ENCODE measurements around the gene NRXN3.

Gene NRXN3

DNA sequence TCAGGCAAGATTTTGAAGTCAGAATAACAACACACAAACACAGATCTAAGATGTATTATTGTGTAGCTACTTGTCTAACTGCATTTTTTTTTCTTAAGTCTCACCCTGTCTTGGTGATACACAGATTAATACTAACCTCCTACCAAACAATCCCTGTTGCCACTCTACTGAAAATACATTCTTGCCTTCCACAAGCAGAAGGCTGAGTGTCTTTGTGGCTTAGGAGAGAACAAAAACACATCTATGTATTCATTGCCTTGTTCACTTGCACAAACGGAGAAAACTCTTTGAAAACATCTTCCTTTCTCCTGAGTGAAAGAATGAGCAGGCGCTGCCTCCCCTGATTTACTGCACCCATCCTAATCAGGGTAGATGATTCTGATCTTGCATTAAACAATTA, 1398.9 kb downstream of the NRXN3 start:
- no peak for TF ChIP-seq FOXM1 (IDR thresholded peaks at IDR 0.05; ENCODE audit: borderline replicate concordance)
- TF ChIP-seq SUZ12 (IDR thresholded peaks at IDR 0.05) = no peak
- no peak for TF ChIP-seq FOXA1 (IDR thresholded peaks at IDR 0.05)
- TF ChIP-seq SP1 (IDR thresholded peaks at IDR 0.05) = no peak
- no peak for TF ChIP-seq LEF1 (IDR thresholded peaks at IDR 0.05; ENCODE audit: borderline replicate concordance)
- no peak for TF ChIP-seq CTBP1 (IDR thresholded peaks at IDR 0.05; ENCODE audit: borderline replicate concordance)
- TF ChIP-seq NFRKB (IDR thresholded peaks at IDR 0.05) = no peak
- TF ChIP-seq, protein P1, sequence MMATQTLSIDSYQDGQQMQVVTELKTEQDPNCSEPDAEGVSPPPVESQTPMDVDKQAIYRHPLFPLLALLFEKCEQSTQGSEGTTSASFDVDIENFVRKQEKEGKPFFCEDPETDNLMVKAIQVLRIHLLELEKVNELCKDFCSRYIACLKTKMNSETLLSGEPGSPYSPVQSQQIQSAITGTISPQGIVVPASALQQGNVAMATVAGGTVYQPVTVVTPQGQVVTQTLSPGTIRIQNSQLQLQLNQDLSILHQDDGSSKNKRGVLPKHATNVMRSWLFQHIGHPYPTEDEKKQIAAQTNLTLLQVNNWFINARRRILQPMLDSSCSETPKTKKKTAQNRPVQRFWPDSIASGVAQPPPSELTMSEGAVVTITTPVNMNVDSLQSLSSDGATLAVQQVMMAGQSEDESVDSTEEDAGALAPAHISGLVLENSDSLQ (IDR thresholded peaks at IDR 0.05) = no peak
- TF ChIP-seq ELF4 (IDR thresholded peaks at IDR 0.05) = no peak
- TF ChIP-seq BHLHE40 (IDR thresholded peaks at IDR 0.05; ENCODE audit: borderline replicate concordance) = no peak
- TF ChIP-seq L3MBTL2 (conservative IDR thresholded peaks at IDR 0.05) = no peak
- no peak for TF ChIP-seq ZNF384 (IDR thresholded peaks at IDR 0.05)
- no peak for TF ChIP-seq HDGF (IDR thresholded peaks at IDR 0.05; ENCODE audit: borderline replicate concordance)
- TF ChIP-seq TARDBP (IDR thresholded peaks at IDR 0.05) = no peak
- no peak for TF ChIP-seq ARNT (IDR thresholded peaks at IDR 0.05)
- no peak for TF ChIP-seq FOXK2 (IDR thresholded peaks at IDR 0.05)

DNA sequence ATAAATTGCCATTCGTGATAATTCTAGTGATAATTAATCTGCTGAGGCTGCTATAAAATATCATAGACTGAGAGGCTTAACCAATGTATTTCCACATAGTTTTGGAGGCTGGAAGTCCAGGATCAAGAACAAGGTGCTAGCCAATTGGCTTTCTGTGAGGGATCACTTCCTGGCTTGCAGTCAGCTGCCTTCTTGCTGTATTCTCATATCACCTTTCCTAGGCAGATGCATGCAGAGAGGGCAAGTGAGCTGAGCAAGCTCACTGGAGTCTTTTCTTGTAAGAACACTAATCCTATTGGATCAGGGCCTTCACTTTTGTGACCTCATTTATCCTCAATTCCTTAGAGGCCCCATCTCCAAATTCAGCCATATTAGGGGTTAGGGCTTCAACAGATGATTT, 1400.5 kb downstream of the NRXN3 start:
- CTCF ChIA-PET = no interaction called here
- POLR2A ChIA-PET = no interaction called here
- TF ChIP-seq FOXA1 (IDR thresholded peaks at IDR 0.05) (no peak), LEF1 (IDR thresholded peaks at IDR 0.05; ENCODE audit: borderline replicate concordance) (no peak), SUZ12 (IDR thresholded peaks at IDR 0.05) (no peak), FOXM1 (IDR thresholded peaks at IDR 0.05; ENCODE audit: borderline replicate concordance) (no peak)
- DNase-seq (ENCODE audit: extremely low spot score) = no peak

More for the DNA sequence above, 1398.9 kb downstream of the NRXN3 start:
- DNase-seq (ENCODE audit: extremely low spot score) = no peak
- POLR2A ChIA-PET = no interaction called here
- CTCF ChIA-PET = no interaction called here

DNA sequence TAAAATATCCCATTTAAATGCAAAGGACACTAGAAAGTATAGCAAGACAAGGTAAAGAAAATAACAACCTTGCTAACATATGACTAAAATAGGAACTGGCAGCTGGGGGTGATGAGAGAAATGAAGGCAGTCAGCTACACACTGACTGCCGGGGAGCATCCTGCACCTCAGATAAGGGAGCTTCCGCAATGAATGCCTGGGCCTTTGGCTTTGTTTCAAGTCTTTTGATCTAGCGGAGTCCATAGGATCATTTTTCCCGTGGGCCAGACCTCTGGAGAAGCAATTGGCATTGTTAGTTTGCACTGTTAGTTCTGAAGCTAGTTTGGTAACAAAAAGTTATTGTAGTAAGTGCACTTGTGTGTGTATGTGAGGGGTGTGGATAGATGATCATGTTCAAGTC, 1401.2 kb downstream of the NRXN3 start:
- no peak for DNase-seq (ENCODE audit: extremely low spot score)
- ChIA-PET CTCF (no interaction called here), POLR2A (no interaction called here)
- no peak for TF ChIP-seq SP1 (IDR thresholded peaks at IDR 0.05)
- TF ChIP-seq FOXK2 (IDR thresholded peaks at IDR 0.05) = no peak
- TF ChIP-seq, protein P1 (IDR thresholded peaks at IDR 0.05) = no peak
- TF ChIP-seq HDGF (IDR thresholded peaks at IDR 0.05; ENCODE audit: borderline replicate concordance) = no peak
- TF ChIP-seq ZNF384 (IDR thresholded peaks at IDR 0.05) = no peak
- TF ChIP-seq L3MBTL2 (conservative IDR thresholded peaks at IDR 0.05) = no peak
- TF ChIP-seq LEF1 (IDR thresholded peaks at IDR 0.05; ENCODE audit: borderline replicate concordance) = no peak
- TF ChIP-seq CTBP1 (IDR thresholded peaks at IDR 0.05; ENCODE audit: borderline replicate concordance) = no peak
- TF ChIP-seq ARNT (IDR thresholded peaks at IDR 0.05) = no peak
- TF ChIP-seq FOXM1 (IDR thresholded peaks at IDR 0.05; ENCODE audit: borderline replicate concordance) = no peak
- no peak for TF ChIP-seq BHLHE40 (IDR thresholded peaks at IDR 0.05; ENCODE audit: borderline replicate concordance)
- TF ChIP-seq SUZ12 (IDR thresholded peaks at IDR 0.05) = no peak
- no peak for TF ChIP-seq TARDBP (IDR thresholded peaks at IDR 0.05)
- TF ChIP-seq ELF4 (IDR thresholded peaks at IDR 0.05) = no peak
- TF ChIP-seq NFRKB (IDR thresholded peaks at IDR 0.05) = no peak
- no peak for TF ChIP-seq FOXA1 (IDR thresholded peaks at IDR 0.05)

DNA sequence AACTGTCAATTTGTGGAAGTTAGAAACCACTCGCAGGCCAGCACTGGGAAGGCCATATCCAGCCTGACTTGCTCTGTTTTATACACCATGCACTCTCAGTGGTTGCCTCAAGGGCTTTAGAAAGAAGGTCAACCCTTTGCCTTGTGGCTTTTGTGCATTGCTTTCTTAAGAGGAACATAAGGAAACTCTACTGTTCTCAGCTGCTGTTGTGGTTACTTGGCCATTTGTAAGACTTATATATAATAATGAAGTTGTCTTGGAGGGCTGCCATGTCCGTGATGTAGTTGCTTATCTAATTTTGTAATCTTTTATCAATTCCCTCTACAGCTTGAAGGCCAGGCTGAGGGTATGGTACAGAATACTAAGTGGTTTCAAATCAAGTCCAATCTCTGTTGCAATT, 1403.3 kb downstream of the NRXN3 start:
- CTCF ChIA-PET = no interaction called here
- no peak for TF ChIP-seq ZNF384 (IDR thresholded peaks at IDR 0.05)
- no peak for TF ChIP-seq FOXK2 (IDR thresholded peaks at IDR 0.05)
- no peak for TF ChIP-seq HDGF (IDR thresholded peaks at IDR 0.05; ENCODE audit: borderline replicate concordance)
- TF ChIP-seq ARNT (IDR thresholded peaks at IDR 0.05) = no peak
- TF ChIP-seq TARDBP (IDR thresholded peaks at IDR 0.05) = no peak
- no peak for TF ChIP-seq FOXA1 (IDR thresholded peaks at IDR 0.05)
- no peak for TF ChIP-seq BHLHE40 (IDR thresholded peaks at IDR 0.05; ENCODE audit: borderline replicate concordance)
- TF ChIP-seq, protein P1 (IDR thresholded peaks at IDR 0.05) = no peak
- POLR2A ChIA-PET = no interaction called here

DNA sequence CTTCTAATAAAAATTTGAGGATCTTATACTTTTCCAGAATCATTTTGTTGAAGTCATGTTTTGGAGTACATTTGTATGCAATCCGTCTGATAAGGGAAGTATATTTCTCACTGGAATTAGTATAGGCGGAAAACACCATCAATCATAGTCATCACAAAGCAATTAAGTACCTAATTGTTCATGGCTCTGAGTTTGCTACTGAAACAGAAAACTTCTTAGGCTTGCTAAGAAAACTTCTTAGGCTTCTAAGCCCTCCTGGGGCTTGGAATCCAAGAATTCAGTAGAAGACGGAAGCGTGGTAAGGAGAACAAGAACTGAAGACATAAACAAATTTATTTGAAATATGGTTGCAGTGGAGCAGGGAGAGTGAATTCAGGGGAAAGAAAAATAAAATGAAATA, 1404.9 kb downstream of the NRXN3 start:
- ChIA-PET CTCF (no interaction called here), POLR2A (no interaction called here)
- TF ChIP-seq FOXA1 (IDR thresholded peaks at IDR 0.05) (no peak), NFRKB (IDR thresholded peaks at IDR 0.05) (no peak), HDGF (IDR thresholded peaks at IDR 0.05; ENCODE audit: borderline replicate concordance) (no peak)
- TF ChIP-seq, protein P1 (IDR thresholded peaks at IDR 0.05) = 0 out of 2 replicates have a peak, but pooled peaks have one; percentile 27
- no peak for DNase-seq (ENCODE audit: extremely low spot score)

More for the DNA sequence above, 1403.3 kb downstream of the NRXN3 start:
- no peak for DNase-seq (ENCODE audit: extremely low spot score)

DNA sequence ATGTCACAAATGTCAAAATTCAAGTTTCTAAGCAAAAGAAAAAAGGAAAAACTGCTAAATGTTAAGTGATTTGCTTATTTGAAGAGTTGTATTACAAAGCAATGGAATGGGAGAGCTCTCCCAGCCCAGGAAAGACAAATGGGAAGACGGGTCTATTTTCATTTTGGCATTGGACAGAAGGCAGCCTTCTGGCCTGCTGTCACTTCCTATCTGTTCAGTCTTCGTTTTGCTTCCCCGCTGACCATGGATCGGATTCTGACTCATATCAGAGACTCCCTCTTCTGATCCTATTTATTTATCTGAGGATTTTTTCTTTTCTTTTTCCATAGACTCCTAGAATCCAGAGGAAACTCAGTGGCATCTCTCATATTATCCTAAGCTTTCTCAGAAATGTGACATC, 1406.3 kb downstream of the NRXN3 start:
- POLR2A ChIA-PET = no interaction called here
- DNase-seq (ENCODE audit: extremely low spot score) = no peak
- CTCF ChIA-PET = no interaction called here
- TF ChIP-seq BHLHE40 (IDR thresholded peaks at IDR 0.05; ENCODE audit: borderline replicate concordance) (no peak), ELF4 (IDR thresholded peaks at IDR 0.05) (no peak), LEF1 (IDR thresholded peaks at IDR 0.05; ENCODE audit: borderline replicate concordance) (no peak), SP1 (IDR thresholded peaks at IDR 0.05) (no peak), L3MBTL2 (conservative IDR thresholded peaks at IDR 0.05) (no peak), SUZ12 (IDR thresholded peaks at IDR 0.05) (no peak), NFRKB (IDR thresholded peaks at IDR 0.05) (no peak), TARDBP (IDR thresholded peaks at IDR 0.05) (no peak), ARNT (IDR thresholded peaks at IDR 0.05) (no peak), FOXK2 (IDR thresholded peaks at IDR 0.05) (no peak), HDGF (IDR thresholded peaks at IDR 0.05; ENCODE audit: borderline replicate concordance) (no peak), CTBP1 (IDR thresholded peaks at IDR 0.05; ENCODE audit: borderline replicate concordance) (no peak), ZNF384 (IDR thresholded peaks at IDR 0.05) (no peak), FOXM1 (IDR thresholded peaks at IDR 0.05; ENCODE audit: borderline replicate concordance) (no peak), FOXA1 (IDR thresholded peaks at IDR 0.05) (no peak)
- TF ChIP-seq, protein P1 (IDR thresholded peaks at IDR 0.05) = no peak

Measured in HEK293T (cell line).